GM11168 (cell line): ENCODE results near the gene SLC41A3.

ENCODE experiments used
- in situ Hi-C: fragments of 300-500 bp; cut with MboI; formaldehyde crosslinking; loops from one replicate; pipeline ENCODE4 v1.12.0; 2022; ENCODE audit warnings: low sequenced_read_pairs; ENCODE audit not compliant: unreplicated experiment

Gene SLC41A3

DNA sequence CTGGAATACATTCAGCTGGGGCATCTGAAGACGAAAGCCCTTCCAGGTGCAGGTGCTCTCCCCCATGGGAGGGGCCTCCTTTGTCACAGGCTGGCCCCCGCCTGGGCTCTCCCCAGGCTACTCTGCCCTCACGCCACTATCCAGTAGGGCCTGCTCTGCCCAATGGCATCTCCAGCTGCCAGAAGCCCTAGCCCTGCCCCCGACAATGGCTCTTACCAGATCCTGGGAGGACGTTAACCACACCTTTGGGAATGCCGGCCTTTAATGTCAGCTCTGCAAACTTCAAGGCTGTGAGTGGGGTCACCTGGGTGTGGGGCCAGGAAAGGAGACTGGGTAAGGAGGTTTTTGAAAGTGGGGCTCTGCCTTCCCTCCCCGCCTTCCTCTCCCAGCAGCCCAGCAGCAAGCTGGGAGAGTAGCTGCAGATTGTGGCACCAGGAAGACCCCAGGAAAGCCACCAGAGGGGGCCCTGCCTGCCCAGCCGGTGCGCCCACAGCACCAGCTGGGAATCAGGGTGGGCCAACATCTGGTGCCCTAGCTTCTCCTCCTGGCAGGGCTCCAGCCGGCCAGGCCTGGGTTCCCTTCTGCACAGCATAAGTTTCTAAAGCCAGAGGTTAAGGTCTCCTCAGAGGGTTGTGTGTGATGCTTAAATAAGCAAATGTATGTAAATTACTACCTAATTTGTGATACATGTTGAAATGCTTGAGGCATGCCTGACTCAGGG lies 40.4 kb upstream of the SLC41A3 start:
- in situ Hi-C loops = no loop called here

DNA sequence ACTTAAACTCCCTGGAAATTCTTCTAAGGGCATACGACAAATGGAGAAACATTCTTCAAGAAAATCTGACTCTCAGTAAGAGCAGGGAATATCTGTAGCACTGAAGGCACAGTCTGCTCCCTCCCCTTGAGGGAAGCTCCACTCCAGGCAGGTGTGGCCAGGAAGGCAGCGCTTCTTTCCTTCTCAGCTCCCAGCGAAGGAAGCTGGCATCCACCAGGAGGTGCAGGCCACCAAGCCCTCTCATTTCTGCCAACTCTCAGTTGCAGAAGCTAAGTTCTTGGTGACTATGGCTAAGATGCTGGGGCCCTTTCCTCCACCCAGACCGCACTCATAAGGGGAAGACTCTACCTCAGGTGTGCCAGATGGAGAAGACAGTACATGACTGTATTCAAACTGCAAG lies 37.7 kb upstream of the SLC41A3 start:
- in situ Hi-C loops = no loop called here

DNA sequence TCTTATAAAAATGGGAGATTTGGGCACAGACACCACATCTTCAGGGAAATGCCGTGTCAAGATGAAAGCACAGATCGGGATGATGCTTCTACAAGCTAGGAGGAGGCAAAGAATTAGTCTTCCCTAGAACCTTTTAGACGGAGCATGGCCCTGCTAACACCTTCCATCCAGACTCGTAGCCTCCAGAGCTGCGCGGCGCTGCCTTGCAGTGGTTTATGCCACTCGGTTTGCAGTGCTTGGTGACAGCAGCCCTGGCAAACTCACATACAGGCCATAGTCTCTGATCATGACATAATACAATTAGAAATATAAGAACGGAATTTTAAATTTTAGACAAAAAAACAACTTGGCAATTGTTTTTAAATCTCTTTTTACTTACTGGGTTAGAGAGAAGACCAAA lies 37.1 kb upstream of the SLC41A3 start:
- in situ Hi-C loops = no loop called here

DNA sequence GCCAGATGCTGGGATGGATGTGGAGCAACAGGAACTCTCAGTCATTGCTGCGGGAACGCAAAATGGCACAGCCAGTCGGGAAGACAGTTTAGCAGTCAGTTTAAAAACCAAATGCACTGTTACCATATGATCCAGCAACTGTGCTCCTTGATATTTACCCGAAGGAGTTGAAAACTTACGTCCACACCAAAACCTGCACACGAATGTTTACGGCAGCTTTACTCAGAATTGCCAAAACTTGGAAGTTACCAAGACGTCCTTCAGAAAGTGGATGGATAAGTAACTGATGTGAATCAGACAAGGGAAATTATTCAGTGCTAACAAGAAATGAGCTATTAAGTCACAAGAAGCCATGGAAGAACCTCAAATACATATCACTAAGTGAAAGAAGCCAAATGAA lies 36.1 kb upstream of the SLC41A3 start:
- in situ Hi-C loops = no loop called here

DNA sequence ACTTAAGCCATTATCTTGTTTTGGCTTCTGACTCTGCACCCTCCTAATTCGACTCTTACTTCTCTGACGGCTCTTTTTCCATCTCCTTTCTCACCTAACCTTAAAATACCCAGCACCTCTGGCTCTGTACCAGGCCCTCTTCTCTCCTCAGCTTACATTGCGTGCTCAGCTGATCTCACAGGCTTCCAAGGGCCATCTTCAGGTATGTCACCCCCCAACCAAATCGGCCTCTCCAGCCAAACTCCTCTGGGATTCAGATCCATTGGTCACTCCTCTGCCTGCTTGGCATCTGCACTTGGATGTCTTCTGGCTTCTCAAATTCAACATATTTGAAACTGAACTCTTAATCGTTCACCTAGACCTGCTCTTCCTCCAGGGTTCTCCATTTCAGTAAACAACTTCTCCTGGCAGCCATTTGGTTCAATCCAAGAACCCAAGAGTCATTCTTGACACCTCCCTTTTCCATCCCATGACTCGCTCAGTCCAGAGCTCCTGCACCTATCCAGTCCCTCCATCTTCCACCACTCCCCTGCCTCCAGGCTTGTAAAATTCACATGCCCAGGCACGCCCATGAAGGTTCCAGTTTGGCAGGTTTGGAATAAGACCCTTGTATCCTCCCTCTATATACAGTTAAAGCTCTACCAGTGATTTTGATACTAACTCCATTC lies 35.2 kb upstream of the SLC41A3 start:
- in situ Hi-C loops = no loop called here

DNA sequence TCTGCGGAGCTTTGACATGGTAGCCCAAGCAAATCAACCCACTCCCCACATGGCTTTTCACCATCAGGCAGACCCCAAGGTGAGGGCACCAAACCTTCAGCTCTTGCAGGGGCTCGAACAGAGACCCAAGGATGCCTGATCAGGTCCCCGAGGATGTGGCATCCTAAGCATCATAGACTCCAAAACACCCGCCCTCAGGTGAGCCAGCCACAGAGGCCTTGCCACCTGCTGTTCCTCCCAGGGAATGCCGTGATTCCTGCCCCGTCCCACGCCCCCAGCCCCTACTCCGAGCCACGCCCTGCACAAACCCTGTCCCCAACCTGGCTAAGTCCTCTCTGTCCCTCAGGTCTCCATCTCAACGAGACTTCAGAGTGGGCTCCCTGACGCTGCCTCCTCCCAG lies 34.7 kb upstream of the SLC41A3 start:
- in situ Hi-C loops = no loop called here

DNA sequence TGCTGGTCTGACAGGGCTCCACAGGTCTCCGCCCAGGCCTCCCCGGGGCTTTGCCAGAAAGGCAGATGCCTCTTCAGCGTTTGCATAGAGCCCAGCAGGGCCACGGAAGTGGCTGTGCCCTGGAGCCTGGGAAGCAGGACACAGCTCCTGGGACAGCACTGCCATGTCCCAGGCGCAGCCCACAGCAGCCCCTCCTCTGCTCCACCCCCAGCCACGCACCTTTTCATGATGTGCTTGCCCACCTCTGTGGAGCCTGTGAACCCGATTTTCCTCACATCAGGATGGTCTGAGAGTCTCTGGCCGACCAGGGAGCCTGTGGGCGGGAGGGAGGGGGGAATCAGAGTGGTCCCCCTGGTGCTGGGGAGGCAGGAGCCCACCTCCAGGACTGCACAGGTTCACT lies 33.9 kb upstream of the SLC41A3 start:
- in situ Hi-C loops = no loop called here

DNA sequence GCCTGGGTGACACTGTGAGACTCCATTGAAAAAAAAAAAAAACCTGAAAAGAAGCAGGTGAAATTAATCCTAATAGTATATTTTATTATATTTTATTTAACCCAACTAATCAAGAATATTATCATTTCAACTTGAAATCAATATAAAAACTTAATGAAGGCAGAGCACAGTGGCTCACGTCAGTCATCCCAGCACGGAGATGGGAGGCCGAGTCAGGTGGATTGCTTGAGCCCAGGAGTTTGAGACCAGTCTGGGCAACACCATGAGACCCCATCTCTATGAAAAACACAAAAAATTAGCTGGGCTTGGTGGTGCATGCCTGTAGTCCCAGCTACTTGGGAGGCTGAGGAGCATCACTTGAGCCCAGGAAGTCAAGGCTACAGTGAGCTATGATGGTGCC lies 33.3 kb upstream of the SLC41A3 start:
- in situ Hi-C loops = no loop called here

DNA sequence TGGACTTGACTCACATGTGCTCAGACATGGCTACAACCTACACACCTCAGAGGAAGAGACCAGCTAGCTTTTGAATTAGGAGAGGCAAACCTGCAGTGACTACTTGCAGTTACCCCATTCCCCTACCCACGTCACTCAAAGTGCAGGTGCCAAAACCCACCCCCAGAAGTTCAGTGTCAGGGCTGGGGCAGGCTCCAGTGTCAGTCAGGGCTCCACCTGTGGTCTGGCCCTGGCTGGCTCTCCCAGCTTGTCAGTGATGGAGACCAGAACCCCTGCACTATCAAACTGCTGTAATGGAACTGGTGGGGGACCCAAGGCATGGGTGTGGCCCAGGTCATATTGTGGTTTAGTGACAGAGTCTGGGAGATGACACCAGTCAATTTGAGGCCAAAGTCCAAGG lies 32.6 kb upstream of the SLC41A3 start:
- in situ Hi-C loops = no loop called here

DNA sequence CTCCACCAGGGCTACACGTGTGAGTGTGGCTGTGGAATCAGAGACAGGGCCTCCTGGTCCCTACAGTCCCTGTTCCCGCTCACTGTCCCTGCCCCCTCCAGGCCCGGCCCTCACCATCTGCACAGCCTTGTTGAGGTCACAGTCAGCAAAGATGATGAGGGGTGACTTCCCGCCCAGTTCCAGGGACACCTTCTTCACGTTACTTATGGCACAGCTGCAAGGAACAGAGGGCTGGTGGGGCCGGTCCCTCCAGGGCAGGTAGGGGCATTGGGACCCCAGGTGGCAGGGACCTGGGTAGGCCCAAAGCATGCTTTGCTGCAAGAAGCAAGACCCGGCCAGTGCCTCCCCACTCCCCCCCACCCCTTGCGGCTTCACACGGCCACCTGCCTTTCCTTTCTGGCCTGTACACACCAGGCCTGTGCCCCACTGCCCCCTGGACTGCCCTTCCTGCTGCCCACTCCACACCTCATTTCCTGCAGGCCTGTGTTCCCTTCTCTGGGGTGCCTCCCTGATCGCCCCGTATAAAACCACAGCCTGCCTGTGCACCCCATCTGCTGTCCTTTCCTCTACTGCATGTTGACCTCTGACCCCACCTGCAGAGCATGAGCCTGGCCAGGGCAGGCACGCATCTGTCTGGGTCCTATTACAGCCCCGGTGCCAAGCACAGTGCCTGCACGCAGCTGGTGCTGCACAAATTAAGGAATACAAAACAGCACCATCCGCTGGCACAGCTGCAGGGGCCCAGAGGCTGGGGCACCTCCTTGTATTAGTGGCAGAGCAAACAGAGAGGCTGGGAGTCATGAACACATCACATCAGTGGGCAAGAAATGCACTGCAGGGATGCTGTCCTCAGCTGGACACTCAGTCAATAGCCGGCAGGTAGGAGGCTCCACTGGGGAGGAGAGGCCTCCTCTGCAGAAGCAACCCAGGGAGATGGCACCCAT lies 30.8 kb upstream of the SLC41A3 start:
- in situ Hi-C loops = no loop called here

DNA sequence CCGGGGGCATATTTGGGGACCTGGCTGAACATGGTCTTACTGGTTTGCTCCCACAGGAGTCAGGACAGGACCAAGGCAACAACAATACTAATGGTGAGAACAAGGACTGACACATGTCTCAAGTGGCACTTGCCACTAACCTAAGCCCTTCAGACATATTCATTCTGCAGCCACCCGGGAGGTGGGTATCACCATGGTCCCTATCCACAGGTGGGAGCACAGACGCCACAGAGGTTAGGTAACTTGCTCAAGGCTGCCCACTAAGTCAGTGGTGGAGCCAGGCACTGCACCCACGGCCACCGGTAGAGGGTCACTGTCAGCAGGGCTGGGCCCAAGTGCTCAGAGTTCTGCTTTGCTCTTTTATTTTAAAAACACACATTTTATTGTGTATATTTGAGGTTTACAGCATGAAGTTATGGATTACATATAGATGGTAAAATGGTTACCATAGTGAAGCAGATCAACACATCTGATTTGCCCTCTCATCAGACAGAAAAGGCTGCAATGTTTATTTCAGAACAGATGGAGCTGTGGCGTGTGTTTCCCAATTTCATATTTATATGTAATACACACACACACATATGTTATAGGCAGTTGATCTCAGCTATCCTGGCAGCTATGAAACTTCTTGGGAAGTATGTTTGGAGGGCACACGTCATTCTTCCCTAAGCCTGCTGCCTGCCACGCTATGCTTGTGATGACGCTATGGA lies 30.0 kb upstream of the SLC41A3 start:
- in situ Hi-C loops = no loop called here

DNA sequence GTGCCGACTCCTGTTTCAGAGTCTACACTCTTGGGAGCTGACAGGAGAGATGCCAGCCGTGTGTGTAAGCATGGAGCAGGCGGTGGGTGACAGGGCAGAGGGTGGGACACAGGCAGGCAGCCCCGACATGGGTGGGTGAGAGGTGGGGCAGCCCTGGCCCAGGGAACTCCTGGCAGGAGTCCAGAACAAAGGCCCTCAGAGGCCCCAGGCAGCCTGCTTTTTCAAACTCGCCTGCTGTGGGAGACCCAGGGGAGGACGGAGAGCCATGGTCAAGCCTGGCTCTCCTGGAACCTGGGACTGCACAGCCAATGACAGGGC lies 29.3 kb upstream of the SLC41A3 start:
- in situ Hi-C loops = no loop called here

DNA sequence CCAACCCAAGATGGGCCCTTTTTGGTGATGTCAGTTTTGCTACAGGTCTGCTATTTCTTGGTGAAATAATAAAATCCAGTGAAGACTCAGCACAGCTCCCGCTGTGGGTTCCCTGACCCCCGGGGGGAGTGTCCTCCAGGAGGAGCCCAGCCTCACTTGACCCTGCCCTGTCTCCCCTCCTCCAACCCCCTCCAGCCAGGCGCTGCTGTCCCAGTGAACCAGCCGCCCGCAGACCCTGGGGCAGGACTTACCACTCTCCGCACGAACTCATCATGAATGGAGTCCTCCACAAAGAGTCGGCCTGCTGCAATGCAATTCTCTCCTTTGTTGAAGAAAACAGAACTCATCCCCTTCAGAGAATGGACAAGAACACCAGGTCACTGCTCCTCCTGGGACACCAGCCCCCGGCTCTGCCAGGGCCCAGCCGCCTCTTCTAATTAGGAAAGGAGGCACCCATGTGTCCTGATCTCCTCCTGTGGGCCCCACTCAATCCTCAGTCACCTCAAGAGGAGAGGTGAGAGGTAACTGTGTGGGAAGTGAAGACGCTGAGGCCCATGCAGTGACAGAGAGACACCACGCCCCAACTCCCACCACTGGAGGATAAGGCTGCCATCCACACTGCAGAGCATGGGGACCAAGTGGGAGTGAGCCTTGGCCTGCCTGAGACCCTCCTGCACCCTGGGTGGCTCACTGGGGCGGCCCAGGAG lies 28.8 kb upstream of the SLC41A3 start:
- in situ Hi-C loops = no loop called here

DNA sequence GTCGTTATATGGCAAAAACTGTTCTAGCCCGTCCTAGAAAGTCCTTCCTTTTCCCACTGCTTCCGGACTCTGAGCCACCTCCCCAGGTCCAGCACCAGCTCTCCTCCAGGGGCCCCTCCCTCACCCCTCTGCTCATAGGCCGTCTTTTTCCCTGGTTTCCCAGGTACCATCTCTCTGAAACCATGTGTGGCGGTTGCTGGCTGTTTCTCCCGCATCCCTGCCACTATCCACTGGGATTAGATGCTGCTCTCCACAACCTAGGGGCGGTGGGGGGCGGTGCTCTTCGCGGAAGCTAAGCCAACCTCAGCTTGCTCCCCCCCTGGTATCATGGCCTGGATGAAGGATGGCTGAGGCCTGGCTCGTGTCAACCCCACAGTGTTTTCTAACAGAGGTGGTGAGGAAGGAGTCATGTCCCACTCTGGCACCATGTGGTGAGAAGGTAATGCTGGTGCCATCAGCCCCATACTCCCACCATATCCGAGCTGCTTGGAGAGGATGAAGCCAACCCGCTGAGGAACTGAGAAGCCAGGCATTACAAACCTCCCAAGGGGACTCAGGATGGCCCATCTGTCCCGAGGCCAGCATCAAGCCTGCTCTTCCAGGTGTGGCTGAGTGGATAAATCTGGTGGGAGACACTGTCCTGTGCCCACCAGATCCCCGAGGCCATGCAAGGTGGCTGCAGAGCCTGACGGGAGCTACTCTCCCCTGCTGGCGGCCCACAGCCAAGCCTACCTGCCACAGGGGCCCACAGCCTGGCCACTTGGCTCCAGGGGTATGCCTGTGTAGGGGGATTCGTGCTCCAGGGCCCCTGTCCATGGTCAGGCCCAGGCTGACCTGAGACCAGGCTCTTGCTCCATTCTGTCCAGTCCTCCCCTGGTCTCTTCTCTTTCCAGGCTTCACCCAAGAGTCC lies 27.9 kb upstream of the SLC41A3 start:
- in situ Hi-C loops = no loop called here

DNA sequence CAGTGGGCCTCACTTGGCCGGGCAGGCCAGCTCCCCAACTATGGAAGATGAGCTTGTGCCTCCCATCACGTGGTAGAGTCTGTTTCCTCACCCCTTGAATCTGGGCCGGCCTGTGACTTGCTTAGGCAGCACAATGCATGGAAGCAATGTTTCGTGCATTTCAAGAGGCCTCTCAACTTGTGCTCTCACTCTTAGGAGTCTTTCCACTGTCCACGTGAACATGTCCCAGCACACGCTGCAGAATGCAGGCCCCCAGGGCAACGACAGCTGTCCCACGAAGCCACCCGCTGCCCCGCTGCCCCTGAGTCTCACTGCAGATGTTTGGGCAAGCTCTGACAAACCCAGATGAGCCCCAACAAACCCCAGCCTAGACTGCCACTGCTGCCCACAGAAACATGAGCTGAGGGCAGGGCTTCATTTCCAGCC lies 27.2 kb upstream of the SLC41A3 start:
- in situ Hi-C loops = no loop called here

DNA sequence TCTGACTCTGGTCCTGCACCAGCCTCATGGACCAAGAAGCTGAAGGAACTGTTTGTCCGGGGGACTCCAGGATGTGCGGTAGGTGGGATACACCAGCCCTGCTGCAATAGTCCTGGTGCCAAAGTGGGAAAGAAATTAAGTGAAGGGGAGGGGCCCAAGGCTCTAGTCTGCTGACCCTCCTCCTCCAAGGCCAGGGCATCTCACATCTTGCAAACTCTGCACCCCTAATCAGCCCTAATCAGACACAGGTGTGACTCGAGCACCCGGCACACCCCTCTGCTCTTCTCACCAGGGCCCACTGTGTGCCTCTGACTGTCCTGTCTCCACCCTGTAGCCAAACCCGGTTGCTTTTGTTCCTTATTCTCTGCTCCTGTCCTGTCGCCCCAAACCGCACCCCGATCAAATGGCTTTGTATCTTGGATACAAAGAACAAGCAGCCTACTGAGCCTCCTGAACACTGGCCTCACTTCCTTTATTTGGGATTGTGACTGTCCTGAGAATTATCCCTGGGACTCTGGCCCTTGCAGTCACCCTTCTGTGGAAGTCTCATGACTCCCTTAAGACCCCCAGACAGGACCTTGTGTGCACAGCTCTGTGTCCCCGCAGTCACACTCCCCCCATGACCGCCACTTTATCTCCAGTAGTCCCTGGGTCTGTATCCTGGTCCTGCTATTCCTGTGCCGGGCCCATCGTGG lies 26.7 kb upstream of the SLC41A3 start:
- in situ Hi-C loops = no loop called here

DNA sequence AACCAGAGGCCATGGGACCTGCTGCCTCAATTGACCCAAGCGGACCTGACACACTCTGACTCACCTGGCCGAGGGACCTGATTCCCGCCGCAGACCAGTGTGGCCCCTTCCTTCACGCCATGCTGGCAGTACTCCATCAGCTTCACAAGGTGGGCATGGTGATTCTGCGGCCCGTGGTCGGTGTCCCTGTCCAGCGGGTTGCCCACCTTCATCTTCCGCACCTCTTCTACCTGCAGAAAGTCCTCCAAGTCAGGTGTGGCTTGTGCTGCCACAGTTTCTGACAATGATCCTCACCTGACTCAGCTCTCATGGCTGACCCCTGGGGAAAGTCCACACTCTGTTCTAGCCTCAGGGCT lies 25.9 kb upstream of the SLC41A3 start:
- in situ Hi-C loops = no loop called here

DNA sequence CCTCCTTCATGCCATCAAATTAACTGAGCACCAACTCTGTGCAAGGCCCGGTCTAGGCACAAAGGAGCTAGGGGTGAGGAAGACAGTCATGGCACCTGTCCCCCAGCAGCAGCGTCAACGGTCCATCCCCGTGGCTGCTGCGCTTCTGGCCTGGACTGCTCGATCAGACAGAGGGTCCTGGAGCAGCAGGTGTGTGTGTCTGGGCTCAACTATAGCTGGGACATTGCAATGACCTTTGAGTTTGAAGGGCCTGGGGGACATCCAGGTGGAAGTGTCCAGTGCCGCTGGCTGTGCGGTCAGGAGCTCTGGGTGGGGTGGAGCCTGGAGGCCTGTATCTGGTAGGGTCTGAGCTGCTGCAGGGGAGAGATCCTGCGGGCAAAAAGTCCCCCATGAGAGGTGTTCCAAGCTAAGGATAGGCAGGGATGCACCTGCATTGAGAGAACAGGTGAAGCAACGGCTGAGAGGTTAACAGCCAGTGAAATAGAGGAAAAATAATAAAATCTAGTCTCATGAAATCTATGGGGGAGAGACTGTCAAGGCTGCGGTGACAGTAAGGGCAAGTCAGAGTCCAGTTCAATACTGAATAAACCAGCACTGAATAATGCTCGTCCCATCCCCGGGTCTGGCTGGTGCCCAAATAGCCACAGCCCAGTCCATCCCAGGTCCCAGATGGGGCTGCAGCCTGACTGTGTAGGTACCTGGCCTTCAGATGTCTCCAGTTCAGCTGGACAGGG lies 25.4 kb upstream of the SLC41A3 start:
- in situ Hi-C loops = no loop called here
